HG03442 (cell line): ENCODE data around the gene PITPNM3.
"Not testable (repeated sequence)": the region's sequence is repeated elsewhere in the genome, so short reads cannot be mapped to it uniquely, and the experiment has no call there.

Source experiments
- ATAC-seq: cut with Tn5 transposase; IDR thresholded peaks from one replicate; pipeline ENCODE4 v1.9.1; 2021; ENCODE audit warnings: mild to moderate bottlenecking, moderate library complexity; ENCODE audit not compliant: unreplicated experiment

The PITPNM3 gene

GRCh38 chr17:6574687-6575595 lies 18.6 kb upstream of the PITPNM3 start:
- ATAC-seq = no peak

DNA sequence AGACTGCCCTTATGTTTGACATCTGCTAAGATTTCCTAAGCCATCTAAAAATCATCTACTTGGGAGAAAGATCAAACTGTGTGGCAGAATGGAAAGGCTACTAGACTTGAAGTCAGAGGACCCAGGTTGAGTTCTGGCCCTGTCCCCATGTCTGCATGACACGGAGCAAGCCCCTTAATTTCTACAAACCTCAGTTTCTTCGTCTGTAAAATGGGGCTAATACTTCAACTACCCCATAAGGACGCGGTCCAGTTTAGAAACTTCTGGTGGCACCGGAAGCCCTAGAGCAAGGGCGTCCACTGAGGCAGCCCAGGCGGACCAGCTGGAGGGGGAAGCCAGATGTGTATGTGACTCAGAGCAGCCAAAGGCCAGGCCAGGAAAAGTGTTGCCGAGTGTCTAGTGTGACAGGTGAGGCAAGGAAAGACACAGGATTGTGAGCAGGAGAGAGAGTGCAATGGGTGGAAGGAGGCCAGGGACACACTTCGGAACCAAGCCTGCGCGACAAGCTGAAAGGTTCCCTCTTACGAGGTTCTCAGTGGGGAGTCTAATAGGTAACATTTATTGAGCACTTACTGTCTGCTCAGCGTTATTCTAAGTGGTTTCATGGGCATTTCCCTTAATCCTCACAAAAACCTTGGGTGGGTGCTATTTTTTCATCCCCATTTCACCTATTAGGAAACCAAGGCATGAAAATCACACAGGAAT lies 17.8 kb upstream of the PITPNM3 start:
- no peak for ATAC-seq

DNA sequence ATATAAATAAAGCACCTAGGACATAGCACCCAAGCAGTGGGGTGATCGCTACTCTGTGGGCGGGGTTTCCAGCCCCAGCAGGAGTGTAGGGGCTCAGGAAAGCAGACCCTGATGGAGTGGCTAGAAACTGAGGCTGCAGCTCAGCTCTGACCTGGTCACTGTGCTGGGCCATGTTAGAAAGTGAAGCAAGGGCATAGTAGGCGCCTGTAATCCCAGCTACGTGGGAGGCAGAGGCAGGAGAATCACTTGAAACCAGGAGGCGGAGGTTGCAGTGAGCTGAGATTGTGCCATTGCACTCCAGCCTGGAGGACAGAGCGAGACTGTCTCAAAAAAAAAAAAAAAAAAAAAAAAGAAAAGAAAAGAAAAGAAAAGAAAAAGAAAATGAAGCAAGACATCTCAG lies 17.1 kb upstream of the PITPNM3 start:
- not testable (repeated sequence) for ATAC-seq

DNA sequence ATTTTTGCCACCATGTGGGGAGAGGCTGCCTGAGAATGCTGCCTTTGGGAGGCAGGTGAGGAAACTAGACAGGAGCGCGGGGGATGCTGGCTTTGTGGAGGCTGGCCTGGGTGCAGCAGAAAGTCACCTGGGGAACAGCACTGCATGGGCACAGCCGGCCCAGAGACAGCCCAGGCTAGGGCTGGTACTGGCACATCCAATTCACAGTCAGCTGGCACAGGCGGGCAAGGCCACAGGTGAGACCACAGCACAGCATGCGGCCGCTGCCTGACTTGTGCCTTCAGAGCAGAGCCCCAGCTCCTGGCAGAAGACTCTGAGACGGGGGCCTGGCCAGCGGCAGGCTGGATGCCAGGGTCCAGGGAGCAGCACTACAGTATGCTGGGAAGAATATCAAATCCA lies 16.6 kb upstream of the PITPNM3 start:
- no peak for ATAC-seq

DNA sequence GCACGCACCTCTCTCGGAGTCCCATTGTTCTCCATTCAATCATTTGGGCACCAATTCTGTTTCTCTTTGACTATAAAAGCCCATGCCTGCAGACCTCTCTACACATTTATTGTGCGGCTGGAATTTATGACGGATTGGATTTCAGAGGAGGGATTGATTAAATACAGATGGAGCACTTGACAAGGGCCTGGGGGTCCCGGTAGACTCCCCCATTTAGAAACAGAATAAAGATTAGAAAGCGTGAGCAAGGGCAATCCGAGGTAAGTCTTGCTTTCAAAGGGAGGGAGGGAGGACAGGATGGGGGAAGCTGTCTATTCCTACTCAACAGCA lies 15.1 kb upstream of the PITPNM3 start:
- no peak for ATAC-seq

DNA sequence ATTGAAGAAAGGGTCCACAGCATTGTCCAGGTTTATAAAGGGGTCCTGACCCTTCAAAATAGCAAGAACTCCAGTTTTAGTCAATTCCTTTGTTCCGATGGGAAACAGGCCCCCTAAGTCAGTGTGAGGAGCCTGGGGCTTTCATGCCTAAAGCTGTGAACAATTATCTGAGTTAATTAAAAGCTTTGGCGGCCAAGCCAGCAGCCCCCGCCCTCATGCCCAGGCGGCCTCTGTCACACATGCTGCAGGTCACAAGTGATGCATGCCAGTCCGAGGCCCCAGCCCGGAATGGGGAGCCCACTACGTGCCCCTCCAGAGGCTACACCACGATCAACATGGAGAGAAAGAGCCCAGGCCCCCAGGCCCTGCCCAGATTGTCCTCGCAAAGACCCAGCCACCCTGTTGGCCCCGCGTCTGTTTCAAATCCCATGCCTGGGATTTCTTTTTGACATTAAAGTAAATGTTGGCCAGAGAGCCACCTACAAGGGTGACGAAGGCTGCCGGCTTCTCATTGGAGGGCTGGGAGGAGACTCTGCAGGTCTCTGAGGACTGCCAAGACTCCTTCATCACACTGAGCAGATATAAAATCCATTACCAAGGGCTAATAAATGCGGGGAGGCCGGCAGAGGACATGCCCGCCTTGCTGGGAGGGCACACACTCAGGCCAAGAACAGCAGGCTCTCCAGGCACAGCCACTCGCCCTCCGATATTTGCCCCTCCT lies 14.5 kb upstream of the PITPNM3 start:
- no peak for ATAC-seq

GRCh38 chr17:6569370-6570285 lies 13.3 kb upstream of the PITPNM3 start:
- ATAC-seq = no peak

DNA sequence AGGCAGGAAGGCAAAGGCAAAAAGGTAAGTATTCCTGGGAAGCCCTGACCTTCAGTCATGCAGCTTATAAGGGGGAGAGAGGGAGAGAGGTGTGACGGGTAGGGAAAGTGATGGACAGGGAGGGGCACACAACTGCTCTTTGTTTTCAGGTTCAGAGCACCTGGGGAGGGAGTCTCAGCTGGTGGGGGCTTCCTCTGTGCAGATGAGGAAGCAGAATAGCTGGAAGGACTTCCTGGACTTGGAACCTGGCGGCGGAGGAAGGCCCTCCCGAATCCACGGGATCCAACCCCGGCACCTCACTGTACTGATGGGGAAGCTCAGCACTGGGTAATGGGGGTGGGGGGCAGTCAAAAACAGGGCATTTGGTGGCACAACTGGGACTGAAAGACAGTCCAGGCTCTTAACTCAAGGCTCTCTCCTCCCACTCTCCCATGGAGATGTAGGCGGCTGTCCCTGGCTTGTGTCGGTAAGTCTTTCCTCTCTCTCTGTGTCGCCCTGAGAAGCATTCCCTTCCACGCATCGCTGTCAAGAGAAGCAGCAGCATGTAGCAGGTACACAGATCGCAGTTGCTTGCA lies 11.9 kb upstream of the PITPNM3 start:
- ATAC-seq = no peak

GRCh38 chr17:6567528-6568183 lies 11.3 kb upstream of the PITPNM3 start:
- ATAC-seq = no peak

- no peak for ATAC-seq
Observed at GRCh38 chr17:6561446-6561845, 5.1 kb upstream of the PITPNM3 start.

- ATAC-seq = no peak
Observed at GRCh38 chr17:6560496-6560895, 4.1 kb upstream of the PITPNM3 start.

- ATAC-seq = no peak
Observed at GRCh38 chr17:6559753-6560215, 3.4 kb upstream of the PITPNM3 start.

GRCh38 chr17:6558932-6559752 lies 2.8 kb upstream of the PITPNM3 start:
- no peak for ATAC-seq

- ATAC-seq = no peak
Observed at GRCh38 chr17:6558276-6558675, 1.9 kb upstream of the PITPNM3 start.

DNA sequence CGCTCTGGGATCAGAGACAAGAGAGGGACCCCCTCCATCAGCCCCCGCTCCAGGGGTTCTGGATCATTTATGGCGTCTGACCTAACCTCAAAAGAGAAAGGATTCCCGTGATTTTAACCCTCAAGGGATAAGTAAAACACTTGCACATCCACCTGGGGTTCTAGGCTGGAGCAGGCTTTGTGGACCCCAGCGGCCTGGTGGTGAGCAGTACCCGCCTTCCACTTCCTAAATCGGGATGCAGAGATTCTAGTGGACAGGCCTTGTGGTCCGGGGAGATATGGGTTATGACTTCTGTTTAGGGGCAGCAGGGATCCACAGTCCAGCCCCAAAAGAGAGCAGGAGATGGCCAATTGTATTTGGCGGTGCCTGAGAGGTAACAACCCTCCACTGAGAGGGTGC lies 684 bp upstream of the PITPNM3 start:
- no peak for ATAC-seq

- ATAC-seq = no peak
Observed at GRCh38 chr17:6555331-6556120, 829 bp downstream of the PITPNM3 start.

GRCh38 chr17:6554871-6555330 lies 1.5 kb downstream of the PITPNM3 start:
- no peak for ATAC-seq

- ATAC-seq = no peak
Observed at GRCh38 chr17:6554342-6554741, 2.0 kb downstream of the PITPNM3 start.
